ENCODE results near the gene BEGAIN.
"Not testable (repeated sequence)": the region's sequence is repeated elsewhere in the genome, so short reads cannot be mapped to it uniquely, and the experiment has no call there.

The BEGAIN gene

DNA sequence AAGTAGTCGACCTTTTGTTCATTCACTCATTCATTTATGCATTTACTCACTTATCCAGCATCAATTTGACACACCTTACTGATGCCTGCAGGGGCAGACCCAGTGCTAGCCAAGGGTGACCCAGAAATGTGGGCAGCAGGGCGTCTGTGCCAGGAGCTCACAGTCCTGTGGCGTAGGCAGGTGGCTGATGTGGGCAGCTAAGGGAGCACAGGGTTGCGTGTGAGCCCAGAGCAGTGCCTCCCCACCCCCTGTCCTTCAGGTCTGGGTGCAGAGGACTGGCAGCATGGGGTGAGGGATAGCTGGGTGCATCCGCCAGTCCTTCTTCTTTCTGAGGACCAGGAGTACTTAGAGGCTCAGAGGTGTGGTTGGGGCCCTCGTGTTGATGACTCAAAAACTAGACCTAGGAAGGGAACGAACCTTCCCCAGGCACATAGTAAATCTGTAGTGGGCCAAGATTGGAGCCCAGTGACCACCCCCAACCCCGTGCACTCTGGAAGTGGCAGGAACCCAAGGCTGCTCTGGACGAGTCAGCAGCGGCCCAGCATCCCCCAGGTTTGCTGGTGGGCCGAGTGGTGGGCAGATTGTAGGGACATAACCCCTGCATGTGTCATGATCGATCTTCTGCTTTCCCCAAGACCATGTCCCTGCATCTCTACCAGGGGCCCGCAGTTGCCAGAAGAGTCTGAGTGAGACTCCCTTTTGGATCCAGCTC, 63.9 kb downstream of the BEGAIN start:
- DNase-seq (ENCODE audit: low spot score), result no peak

DNA sequence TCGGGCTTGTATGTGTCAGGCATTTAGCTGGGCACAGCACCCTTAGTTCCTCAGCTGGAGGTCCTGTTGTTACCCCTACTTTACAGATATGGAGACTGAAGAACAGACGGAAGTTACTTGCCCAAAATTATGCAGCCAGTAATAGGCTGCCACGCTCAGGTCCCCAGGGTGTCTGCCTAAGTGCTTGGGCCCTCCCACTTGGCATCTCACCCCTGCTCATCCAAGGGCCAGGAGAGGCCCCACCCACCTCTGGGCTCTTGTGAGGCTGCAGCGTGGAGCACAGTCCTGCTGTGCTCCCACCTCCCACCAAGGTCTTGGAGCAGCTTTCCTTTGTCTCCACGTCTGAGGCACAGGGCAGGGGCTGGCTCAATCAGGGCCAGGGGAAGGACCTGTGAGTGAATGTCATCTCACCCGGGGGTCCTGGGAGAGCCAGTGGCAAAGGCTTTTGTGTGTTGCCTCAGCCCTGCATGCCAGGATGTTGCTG, 64.6 kb downstream of the BEGAIN start:
- no peak for DNase-seq (ENCODE audit: low spot score)

GRCh38 chr14:100506053-100506452, 81.2 kb downstream of the BEGAIN start:
- not testable (repeated sequence) for DNase-seq (ENCODE audit: low spot score)

DNA sequence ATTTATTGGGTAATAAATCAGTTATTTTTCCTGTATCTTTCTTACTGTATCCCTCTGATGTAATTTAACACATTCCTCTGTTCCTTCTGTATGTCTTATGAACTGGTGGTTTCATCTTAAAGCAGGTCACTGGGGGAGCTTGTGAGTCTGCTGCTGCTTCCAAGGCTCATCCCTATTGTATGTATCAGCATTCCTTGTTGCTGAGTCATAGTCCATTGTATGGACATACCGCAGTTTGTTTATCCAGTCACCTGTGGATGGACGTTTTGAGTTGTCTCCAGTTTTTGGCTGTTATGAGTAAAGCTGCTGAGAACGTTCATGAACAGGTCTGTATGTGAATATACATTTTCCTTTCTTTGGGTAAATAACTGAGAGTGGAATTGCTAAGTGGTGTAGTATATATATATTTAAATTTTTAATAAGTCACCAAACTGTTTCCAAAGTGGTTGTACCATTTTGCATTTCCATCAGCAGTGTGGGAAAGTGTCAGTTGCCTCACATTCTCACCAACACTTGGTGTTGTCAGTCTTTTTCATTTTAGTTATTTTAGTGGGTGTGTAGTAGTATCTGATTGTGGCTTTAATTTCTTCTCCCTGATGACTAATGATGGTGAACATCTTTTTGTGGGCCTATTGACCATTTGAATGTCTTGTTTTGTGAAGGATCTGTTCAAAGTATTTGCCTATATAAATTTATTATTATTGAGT, 82.7 kb downstream of the BEGAIN start:
- DNase-seq (ENCODE audit: low spot score), result no peak

DNA sequence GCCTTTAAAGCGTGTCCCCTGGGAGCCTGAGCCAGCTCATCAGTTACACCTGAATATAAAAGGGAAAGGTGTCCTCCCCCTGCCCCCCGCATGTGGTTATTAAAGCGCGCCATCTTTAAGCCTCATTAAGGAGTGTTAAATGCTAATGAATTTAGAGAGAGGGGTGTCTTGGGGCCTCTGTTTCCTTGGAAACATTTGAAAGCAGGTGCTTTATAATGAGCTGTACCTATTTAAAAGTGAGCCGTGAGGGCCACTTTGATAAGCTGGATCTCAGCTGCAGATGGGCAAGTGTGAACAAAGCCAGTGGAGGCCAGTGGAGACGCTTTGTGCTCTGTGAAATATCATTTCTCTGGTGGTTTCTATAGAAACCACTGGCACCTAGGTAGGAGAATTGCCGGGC, 84.0 kb downstream of the BEGAIN start:
- DNase-seq (ENCODE audit: low spot score), result no peak

- no peak for DNase-seq (ENCODE audit: low spot score)
Observed at GRCh38 chr14:100502622-100503220, 84.5 kb downstream of the BEGAIN start.

DNA sequence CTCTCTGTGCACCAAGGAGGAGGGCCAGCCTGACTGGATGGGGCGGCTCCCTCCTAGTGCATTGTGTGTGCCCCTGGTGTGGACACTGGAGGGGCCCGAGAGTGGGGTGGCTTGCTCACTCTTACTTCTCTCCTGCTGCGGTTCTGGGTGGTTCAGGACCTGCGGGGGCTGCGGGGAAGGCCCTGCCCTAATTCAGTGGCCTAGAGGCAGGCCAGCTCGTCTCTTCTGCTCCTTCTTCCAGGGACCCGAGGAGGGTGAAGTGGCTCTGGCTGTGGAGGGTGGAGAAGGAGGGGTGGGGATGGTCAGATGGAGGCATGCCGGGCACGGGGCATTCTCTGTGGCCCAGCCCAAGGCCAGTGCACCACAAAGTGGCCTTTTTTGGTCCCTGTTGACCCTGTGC, 87.1 kb downstream of the BEGAIN start:
- no peak for DNase-seq (ENCODE audit: low spot score)

DNA sequence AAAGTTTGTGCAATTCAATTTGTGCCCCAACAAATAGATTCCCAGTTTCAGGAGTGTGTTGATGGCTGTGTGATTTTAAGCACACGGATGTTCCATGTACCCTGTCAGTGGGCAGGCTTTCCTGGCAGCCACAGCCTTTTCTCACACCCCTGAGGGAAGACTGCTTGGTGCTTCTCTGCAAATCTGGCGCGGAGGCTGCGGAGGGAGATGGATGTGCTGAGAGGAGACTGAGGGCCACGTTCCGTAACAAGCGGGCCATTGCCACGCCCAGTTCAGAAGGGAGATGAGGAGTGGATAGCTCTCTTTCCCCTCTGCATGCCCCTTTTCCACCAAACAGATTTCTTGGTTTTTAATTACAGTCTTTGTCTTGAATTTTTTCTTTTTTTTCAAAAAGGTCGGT, 89.1 kb downstream of the BEGAIN start:
- no peak for DNase-seq (ENCODE audit: low spot score)

- DNase-seq (ENCODE audit: low spot score), result no peak
Observed at GRCh38 chr14:100495917-100496316, 91.3 kb downstream of the BEGAIN start.

DNA sequence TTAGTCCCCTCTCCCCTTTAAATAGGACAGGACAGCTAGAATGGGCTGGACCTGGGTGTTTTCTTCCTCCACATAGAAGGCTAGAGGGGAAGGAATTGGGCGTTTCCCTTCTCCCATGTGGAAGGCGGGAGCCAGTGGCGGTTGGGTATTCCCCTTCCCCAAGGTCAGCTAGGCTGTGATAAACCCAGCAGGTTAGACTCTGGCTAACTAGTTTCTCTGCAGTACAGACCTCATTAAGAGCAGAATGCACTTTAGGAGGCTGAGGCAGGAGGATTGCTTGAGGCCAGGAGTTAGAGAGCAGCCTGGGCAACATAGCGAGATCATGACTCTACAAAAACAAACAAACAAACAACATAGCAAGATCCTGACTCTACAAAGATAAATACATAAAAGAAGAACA, 92.6 kb downstream of the BEGAIN start:
- DNase-seq (ENCODE audit: low spot score), result no peak

DNA sequence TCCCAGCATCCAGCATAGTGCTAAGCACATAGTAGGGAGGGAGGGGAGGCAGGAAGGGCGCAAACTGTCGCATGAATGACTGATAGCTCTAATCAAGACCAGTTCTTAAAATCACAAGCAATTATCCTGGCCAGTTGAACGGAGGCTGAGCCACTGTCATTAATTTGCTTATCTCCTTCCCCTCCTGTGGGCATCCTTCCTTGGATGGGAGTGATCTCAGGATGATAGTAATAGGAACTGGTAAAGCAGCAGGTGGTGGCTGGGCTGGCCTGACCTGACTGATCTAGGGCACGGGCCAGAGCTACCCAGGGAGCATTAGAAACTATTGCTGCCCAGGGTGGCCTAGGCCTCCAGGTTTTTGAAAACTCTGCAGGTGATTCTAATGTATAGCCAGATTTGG, 97.0 kb downstream of the BEGAIN start:
- no peak for DNase-seq (ENCODE audit: low spot score)

GRCh38 chr14:100488057-100488456, 99.2 kb downstream of the BEGAIN start:
- DNase-seq (ENCODE audit: low spot score), result no peak

- DNase-seq (ENCODE audit: low spot score), result no peak
Observed at GRCh38 chr14:100487304-100487703, 99.9 kb downstream of the BEGAIN start.

All from NAMALWA (cell line).